ENCODE results near the gene EXOC6B. TPM values are rescaled to one million over a fixed set of nuclear protein-coding genes. Genes with fewer than 3 reads are reported as not detected.

EXOC6B gene
- total RNA-seq, 1 donor: 40.2 TPM

GRCh38 chr2:72800492-72800891 lies 25.3 kb downstream of the EXOC6B start:
- TF ChIP-seq, protein P1, sequence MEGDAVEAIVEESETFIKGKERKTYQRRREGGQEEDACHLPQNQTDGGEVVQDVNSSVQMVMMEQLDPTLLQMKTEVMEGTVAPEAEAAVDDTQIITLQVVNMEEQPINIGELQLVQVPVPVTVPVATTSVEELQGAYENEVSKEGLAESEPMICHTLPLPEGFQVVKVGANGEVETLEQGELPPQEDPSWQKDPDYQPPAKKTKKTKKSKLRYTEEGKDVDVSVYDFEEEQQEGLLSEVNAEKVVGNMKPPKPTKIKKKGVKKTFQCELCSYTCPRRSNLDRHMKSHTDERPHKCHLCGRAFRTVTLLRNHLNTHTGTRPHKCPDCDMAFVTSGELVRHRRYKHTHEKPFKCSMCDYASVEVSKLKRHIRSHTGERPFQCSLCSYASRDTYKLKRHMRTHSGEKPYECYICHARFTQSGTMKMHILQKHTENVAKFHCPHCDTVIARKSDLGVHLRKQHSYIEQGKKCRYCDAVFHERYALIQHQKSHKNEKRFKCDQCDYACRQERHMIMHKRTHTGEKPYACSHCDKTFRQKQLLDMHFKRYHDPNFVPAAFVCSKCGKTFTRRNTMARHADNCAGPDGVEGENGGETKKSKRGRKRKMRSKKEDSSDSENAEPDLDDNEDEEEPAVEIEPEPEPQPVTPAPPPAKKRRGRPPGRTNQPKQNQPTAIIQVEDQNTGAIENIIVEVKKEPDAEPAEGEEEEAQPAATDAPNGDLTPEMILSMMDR (IDR thresholded peaks at IDR 0.05; ENCODE audit: insufficient read depth, low read depth, low read length): no peak
- no peak for DNase-seq (ENCODE audit: low read depth)
- H3K4me3 ChIP-seq (ENCODE audit: low read depth, low read length): no peak overlapping the region

GRCh38 chr2:72797740-72798139 lies 28.1 kb downstream of the EXOC6B start:
- no peak for DNase-seq (ENCODE audit: low read depth)
- TF ChIP-seq, protein P1 (IDR thresholded peaks at IDR 0.05; ENCODE audit: insufficient read depth, low read depth, low read length): no peak

GRCh38 chr2:72796766-72797165 lies 29.1 kb downstream of the EXOC6B start:
- H3K4me3 ChIP-seq (ENCODE audit: low read depth, low read length): no peak overlapping the region
- no peak for DNase-seq (ENCODE audit: low read depth)
- TF ChIP-seq, protein P1 (IDR thresholded peaks at IDR 0.05; ENCODE audit: insufficient read depth, low read depth, low read length): no peak

More at GRCh38 chr2:72797740-72798139, 28.1 kb downstream of the EXOC6B start:
- H3K4me3 ChIP-seq (ENCODE audit: low read depth, low read length): no peak overlapping the region

GRCh38 chr2:72794572-72794971 lies 31.3 kb downstream of the EXOC6B start:
- H3K4me3 ChIP-seq (ENCODE audit: low read depth, low read length): no peak overlapping the region
- TF ChIP-seq, protein P1 (IDR thresholded peaks at IDR 0.05; ENCODE audit: insufficient read depth, low read depth, low read length): no peak
- peak; percentile 4 for DNase-seq (ENCODE audit: low read depth)

DNA sequence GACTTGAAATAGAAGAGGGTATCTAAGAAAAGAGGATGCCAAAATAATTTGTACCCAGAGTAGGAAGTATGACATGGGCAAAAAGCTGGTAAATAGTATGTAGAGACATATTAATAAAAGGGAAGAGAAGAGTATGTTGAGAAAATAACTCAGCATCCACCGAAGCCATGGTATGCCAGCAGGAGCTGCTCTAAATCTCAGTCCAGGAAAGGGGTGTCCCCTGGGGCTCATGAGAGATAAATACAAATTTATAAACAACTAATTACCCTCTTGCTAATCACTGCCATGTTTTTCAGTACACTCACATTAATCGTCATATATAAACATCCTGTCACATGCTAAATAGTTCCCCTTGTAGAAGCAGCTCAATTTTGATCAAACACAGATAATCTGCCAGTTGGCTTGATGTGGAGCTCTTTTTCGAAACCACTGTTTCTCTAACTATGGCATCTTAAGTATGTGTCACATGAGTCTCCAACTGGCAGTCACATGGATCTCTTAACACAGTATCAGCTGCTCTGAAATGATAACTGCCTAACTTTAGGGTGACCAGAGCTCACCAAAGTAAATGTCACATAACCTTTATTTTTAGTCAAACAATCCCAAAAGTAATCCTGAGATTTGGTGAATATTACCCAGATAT lies 31.9 kb downstream of the EXOC6B start:
- DNase-seq (ENCODE audit: low read depth): peak; percentile 83
- TF ChIP-seq, protein P1 (IDR thresholded peaks at IDR 0.05; ENCODE audit: insufficient read depth, low read depth, low read length): no peak
- no peak overlapping the region for H3K4me3 ChIP-seq (ENCODE audit: low read depth, low read length)

GRCh38 chr2:72789241-72789640 lies 36.6 kb downstream of the EXOC6B start:
- TF ChIP-seq, protein P1 (IDR thresholded peaks at IDR 0.05; ENCODE audit: insufficient read depth, low read depth, low read length): no peak
- no peak for DNase-seq (ENCODE audit: low read depth)
- no peak overlapping the region for H3K4me3 ChIP-seq (ENCODE audit: low read depth, low read length)

DNA sequence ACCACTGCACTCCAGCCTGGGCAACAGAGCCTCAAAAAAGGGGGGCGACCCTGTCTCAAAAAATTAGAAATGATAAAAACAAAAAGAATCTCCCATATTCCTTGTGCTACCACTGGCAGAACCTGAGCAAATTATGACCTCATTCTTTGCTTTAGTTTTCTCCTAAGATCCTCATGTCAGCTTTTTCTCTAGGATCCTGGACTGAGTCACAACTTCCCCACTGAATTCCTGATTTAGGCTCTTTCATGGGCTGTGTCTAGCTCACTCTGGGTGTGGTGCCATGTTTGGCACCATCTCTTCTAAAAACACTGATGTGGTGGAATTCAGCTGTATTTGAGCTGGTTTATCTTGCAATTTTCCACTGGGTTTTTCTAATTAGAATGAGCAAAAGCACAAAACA lies 37.1 kb downstream of the EXOC6B start:
- H3K4me3 ChIP-seq (ENCODE audit: low read depth, low read length): no peak overlapping the region
- peak; percentile 12 for DNase-seq (ENCODE audit: low read depth)
- TF ChIP-seq, protein P1 (IDR thresholded peaks at IDR 0.05; ENCODE audit: insufficient read depth, low read depth, low read length): no peak
